ENCODE data around the gene EPN3. TPM values are rescaled to one million over a fixed set of nuclear protein-coding genes. Genes with fewer than 3 reads are reported as not detected.

Gene EPN3
- total RNA-seq, 2 experiments from 2014 or later: not detected

GRCh38 chr17:50559674-50560184 lies 27.2 kb downstream of the EPN3 start:
- intact Hi-C loops (cut with DNase I, micrococcal nuclease): loop anchor here in 1 of 2 experiments (5.0 kb wide), 1 partner anchor 137 kb away; no protein-coding TSS in a partner anchor
- H3K27ac Mint-ChIP-seq: no peak overlapping the region
- Histone ChIP-seq H3K27ac (ENCODE audit: low read depth in 1 of 2, low read length in 2 of 2) (no peak overlapping the region), H3K4me3 (ENCODE audit: low read length) (peak overlapping the region; percentile 60), H3K4me1 (ENCODE audit: insufficient read depth, low read length) (peaks cover 41% of the 10 kb centered on the region), H3K27me3 (ENCODE audit: control insufficient read depth in 1 of 2, insufficient read depth in 2 of 2, low read length in 2 of 2) (peaks cover 60 to 63% of the 10 kb centered on the region in 2 experiments), H3K36me3 (ENCODE audit: insufficient read depth, low read length) (no peaks in the 10 kb centered on the region), H3K9me3 (ENCODE audit: control insufficient read depth in 1 of 2, insufficient read depth in 1 of 2, low read length in 2 of 2) (peaks cover 0 to 24% of the 10 kb centered on the region in 2 experiments)
- ATAC-seq (ENCODE audit: poor library complexity) (no peak), DNase-seq (peak in 3 of 14 experiments; percentile 46 to 59 (median 50))
- ChIA-PET CTCF (interaction anchor here (0.9 to 1.3 kb wide), 3 partner anchors 13 to 56 kb away, joined by 3 to 5 read pairs (median 3); partner anchors contain the start of genes EPN3 and SPATA20), POLR2A (interaction anchor here (1.2 to 4.5 kb wide), 3 partner anchors 9 to 160 kb away, joined by 4 to 19 read pairs (median 7); partner anchors contain the start of gene LUC7L3)
- H3K27me3 Mint-ChIP-seq: peaks cover 71% of the 10 kb centered on the region
- no peak for TF ChIP-seq CTCF (IDR thresholded peaks at IDR 0.05)
- H3K36me3 Mint-ChIP-seq (ENCODE audit: low read depth): no peaks in the 10 kb centered on the region
- H3K4me3 Mint-ChIP-seq: peak overlapping the region; percentile 85
- H3K9me3 Mint-ChIP-seq: no peaks in the 10 kb centered on the region
- H3K4me1 Mint-ChIP-seq (ENCODE audit: low read depth): peaks cover 27% of the 10 kb centered on the region

DNA sequence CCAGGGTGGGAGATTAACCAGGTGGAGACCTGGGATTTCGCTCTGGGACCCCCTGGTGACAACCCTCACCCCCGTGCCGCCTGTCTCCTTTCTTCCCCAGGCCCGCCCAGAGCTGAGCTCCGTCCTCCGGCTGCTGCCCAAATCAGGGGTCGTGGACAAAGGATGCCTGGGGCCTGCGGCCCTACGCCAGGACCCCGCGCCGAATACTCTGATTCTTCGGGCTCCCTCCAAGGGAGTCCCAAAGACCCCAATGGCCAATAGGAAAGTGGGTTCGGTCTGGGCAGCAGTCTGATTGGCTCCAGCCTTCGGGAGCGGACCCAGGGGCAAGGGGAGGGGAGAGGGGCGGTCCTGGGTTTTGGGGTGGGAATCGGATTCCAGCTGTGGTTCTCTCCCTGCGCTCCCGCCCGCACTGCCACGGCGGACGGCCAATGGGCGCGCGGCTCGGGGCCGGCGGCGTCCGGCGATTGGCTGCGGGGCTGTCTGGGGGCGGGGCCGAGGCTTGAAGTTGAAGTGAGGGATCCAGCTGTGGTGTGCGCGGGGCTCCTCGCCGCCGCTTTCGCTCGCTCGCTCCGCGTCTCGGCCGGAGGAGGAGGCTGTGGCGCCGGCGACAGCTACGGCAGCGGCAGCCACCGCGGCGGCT lies 27.8 kb downstream of the EPN3 start, which contains the start of gene CACNA1G:
Gene CACNA1G, plus strand, starts transcription at position 531 of the 640 bp plus-strand sequence. CDS start 745 bp downstream, outside the sequence.
- intact Hi-C loops (cut with DNase I, micrococcal nuclease): no loop called here
- TF ChIP-seq CTCF (IDR thresholded peaks at IDR 0.05): no peak
- peaks cover 77% of the 10 kb centered on the region for H3K27me3 Mint-ChIP-seq
- Histone ChIP-seq H3K27me3 (ENCODE audit: control insufficient read depth in 1 of 2, insufficient read depth in 2 of 2, low read length in 2 of 2) (peaks cover 60 to 66% of the 10 kb centered on the region in 2 experiments), H3K4me3 (ENCODE audit: low read length) (peak within 1 kb of the TSS; percentile 60), H3K9me3 (ENCODE audit: control insufficient read depth in 1 of 2, insufficient read depth in 1 of 2, low read length in 2 of 2) (peaks cover 0 to 24% of the 10 kb centered on the region in 2 experiments), H3K4me1 (ENCODE audit: insufficient read depth, low read length) (peaks cover 44% of the 10 kb centered on the region), H3K27ac (ENCODE audit: low read depth in 1 of 2, low read length in 2 of 2) (no peak within 1 kb of the TSS), H3K36me3 (ENCODE audit: insufficient read depth, low read length) (no peaks in the 10 kb centered on the region)
- H3K4me3 Mint-ChIP-seq: peak within 1 kb of the TSS; percentile 85
- no peaks in the 10 kb centered on the region for H3K9me3 Mint-ChIP-seq
- H3K4me1 Mint-ChIP-seq (ENCODE audit: low read depth): peaks cover 33% of the 10 kb centered on the region
- peak; percentile 85 for ATAC-seq (ENCODE audit: poor library complexity)
- H3K36me3 Mint-ChIP-seq (ENCODE audit: low read depth): no peaks in the 10 kb centered on the region
- ChIA-PET POLR2A (interaction anchor here (1.2 to 4.5 kb wide), 4 partner anchors 10 to 159 kb away, joined by 3 to 19 read pairs (median 6); partner anchors contain the start of gene LUC7L3), CTCF (interaction anchor here (0.9 to 1.3 kb wide), 3 partner anchors 13 to 56 kb away, joined by 3 to 5 read pairs (median 3); partner anchors contain the start of genes EPN3 and SPATA20)
- DNase-seq: peak; percentile 70 to 93 (median 84)
- H3K27ac Mint-ChIP-seq: no peak within 1 kb of the TSS

DNA sequence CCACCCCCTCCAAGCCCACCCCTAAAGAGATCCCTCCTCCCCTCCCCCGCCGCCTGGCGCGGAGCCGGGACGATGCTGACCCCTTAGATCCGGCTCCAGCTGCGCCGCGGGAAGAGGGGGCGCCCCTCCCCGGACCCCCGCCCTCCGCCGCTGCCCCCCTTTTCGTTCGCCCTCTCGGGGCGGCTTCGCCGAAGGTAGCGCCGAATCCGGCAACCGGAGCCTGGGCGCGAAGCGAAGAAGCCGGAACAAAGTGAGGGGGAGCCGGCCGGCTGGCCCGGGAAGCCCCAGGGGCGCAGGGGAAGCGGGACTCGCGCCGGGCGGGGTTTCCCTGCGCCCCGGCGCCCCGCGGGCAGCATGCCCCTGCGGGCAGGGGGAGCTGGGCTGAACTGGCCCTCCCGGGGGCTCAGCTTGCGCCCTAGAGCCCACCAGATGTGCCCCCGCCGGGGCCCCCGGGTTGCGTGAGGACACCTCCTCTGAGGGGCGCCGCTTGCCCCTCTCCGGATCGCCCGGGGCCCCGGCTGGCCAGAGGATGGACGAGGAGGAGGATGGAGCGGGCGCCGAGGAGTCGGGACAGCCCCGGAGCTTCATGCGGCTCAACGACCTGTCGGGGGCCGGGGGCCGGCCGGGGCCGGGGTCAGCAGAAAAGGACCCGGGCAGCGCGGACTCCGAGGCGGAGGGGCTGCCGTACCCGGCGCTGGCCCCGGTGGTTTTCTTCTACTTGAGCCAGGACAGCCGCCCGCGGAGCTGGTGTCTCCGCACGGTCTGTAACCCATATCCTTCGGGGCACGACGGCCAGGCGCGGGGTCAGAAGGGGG lies 28.6 kb downstream of the EPN3 start:
- intact Hi-C loops (cut with DNase I, micrococcal nuclease): no loop called here
- Histone ChIP-seq H3K27ac (ENCODE audit: low read depth in 1 of 2, low read length in 2 of 2) (no peak overlapping the region), H3K4me3 (ENCODE audit: low read length) (peak overlapping the region; percentile 24), H3K4me1 (ENCODE audit: insufficient read depth, low read length) (peaks cover 50% of the 10 kb centered on the region), H3K36me3 (ENCODE audit: insufficient read depth, low read length) (no peaks in the 10 kb centered on the region), H3K9me3 (ENCODE audit: control insufficient read depth in 1 of 2, insufficient read depth in 1 of 2, low read length in 2 of 2) (peaks cover 0 to 24% of the 10 kb centered on the region in 2 experiments), H3K27me3 (ENCODE audit: control insufficient read depth in 1 of 2, insufficient read depth in 2 of 2, low read length in 2 of 2) (peaks cover 66 to 73% of the 10 kb centered on the region in 2 experiments)
- ChIA-PET CTCF (interaction anchor here (1.3 kb wide), 1 partner anchor 14 kb away, joined by 5 read pairs; the partner anchor contains the start of gene SPATA20), POLR2A (interaction anchor here (0.8 to 4.5 kb wide), 5 partner anchors 11 to 158 kb away, joined by 3 to 19 read pairs (median 4); partner anchors contain the start of gene LUC7L3)
- DNase-seq (peak in 5 of 14 experiments; percentile 16 to 69 (median 26)), ATAC-seq (ENCODE audit: poor library complexity) (peak; percentile 5)
- no peak for TF ChIP-seq CTCF (IDR thresholded peaks at IDR 0.05)
- Mint-ChIP-seq H3K9me3 (no peaks in the 10 kb centered on the region), H3K36me3 (ENCODE audit: low read depth) (no peaks in the 10 kb centered on the region), H3K27me3 (peaks cover 81% of the 10 kb centered on the region), H3K4me3 (no peak overlapping the region), H3K27ac (no peak overlapping the region), H3K4me1 (ENCODE audit: low read depth) (peaks cover 40% of the 10 kb centered on the region)

Data from CD4-positive, alpha-beta T cell (primary cell).